Activated T-cell treated with anti-CD3 and anti-CD28 coated beads, Interleukin-2, amount 50 U/mL, for 24 hours (primary cell): Measurements from ENCODE around the gene HYAL2.
A peak's percentile ranks its signal among the peaks of the same experiment; 100 is the strongest.

ENCODE experiments used
- DNase-seq: peaks from one replicate; pipeline ENCODE4 v3.0.0-alpha.2; 2020
- H3K27ac Mint-ChIP-seq: 2 replicates; pipeline ENCODE4 v1.8.0; 2020; ENCODE audit warnings: mild to moderate bottlenecking, mixed read lengths
- H3K27me3 Mint-ChIP-seq: 2 replicates; pipeline ENCODE4 v1.8.0; 2020; ENCODE audit warnings: mixed read lengths
- H3K36me3 Mint-ChIP-seq: 2 replicates; pipeline ENCODE4 v1.8.0; 2020; ENCODE audit warnings: low read depth, mixed read lengths
- H3K4me1 Mint-ChIP-seq: 2 replicates; pipeline ENCODE4 v1.8.0; 2020; ENCODE audit warnings: low read depth, mixed read lengths
- H3K4me3 Mint-ChIP-seq: 2 replicates; pipeline ENCODE4 v1.8.0; 2020; ENCODE audit warnings: mild to moderate bottlenecking, moderate library complexity, mixed read lengths
- H3K9me3 Mint-ChIP-seq: 2 replicates; pipeline ENCODE4 v1.8.0; 2020; ENCODE audit warnings: mixed read lengths

HYAL2 gene

DNA sequence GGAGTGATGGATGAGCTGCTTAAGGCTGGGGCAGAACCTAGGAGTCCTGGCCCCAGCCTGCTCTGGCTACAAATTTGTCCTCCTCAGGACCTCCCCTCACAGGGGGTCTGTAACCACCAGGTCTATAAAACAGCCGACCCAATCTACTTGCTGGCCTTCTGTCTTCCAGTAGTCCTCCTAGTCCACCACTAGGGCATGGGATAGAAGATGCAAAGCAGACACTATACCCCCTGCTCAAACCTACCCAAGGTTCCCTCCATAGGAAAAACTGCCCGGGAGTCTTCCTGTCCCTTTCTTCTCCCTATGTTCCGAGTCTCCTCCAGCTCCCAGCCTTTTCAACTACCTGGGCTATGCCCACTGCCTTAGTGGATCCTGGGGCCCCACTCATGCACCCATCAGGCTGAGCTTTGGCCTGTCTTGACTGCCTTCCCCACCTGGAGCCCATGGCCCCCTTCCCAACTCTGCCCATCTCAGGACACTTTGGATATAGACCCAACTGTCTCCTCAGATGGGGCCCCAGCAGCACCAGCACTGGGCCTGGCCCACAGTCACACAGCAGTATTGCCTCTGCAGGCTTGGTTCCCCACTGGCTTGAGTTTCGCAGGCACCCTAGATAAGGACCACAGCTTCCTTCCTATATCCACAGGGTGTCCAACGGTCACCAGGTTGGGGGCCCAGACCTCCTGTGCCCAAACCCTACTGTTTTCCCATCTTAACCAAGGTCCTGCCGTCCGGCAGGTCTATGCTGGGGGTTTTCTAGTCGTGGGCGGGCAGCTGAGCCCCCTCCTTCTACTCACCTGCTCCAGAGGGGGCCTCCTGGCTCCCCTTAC, 24.4 kb downstream of the HYAL2 start:
- H3K36me3 Mint-ChIP-seq: peaks cover 20% of the 10 kb centered on the region
- H3K27ac Mint-ChIP-seq: peak overlapping the region; percentile 100

DNA sequence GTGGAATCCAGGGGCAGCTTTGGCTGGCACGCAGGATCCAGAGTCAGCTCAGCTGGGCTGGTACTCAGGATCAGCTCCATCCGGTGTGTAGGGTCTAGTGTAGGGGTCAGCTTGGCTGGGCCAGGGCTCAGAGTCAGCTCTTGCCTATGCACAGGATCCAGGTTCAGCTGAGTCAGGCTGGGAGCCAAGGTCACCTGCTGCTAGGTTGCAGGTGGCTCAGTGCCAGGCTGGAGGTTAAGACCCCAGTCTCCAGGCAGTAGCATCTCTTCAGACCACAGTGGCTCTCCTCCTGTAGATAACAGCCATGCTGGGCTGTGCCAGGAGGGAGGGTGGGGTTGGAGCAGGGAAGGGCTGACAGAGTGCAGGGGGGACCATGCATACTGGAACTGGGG, 25.2 kb downstream of the HYAL2 start:
- DNase-seq: no peak
- Mint-ChIP-seq H3K36me3 (peaks cover 22% of the 10 kb centered on the region), H3K27ac (peak overlapping the region; percentile 14), H3K4me3 (no peak overlapping the region), H3K27me3 (no peaks in the 10 kb centered on the region), H3K4me1 (peaks cover 34% of the 10 kb centered on the region), H3K9me3 (no peaks in the 10 kb centered on the region)

More for the DNA sequence above, 24.4 kb downstream of the HYAL2 start:
- Mint-ChIP-seq H3K27me3 (no peaks in the 10 kb centered on the region), H3K4me3 (peak overlapping the region; percentile 97), H3K9me3 (no peaks in the 10 kb centered on the region), H3K4me1 (peaks cover 27% of the 10 kb centered on the region)
- no peak for DNase-seq

DNA sequence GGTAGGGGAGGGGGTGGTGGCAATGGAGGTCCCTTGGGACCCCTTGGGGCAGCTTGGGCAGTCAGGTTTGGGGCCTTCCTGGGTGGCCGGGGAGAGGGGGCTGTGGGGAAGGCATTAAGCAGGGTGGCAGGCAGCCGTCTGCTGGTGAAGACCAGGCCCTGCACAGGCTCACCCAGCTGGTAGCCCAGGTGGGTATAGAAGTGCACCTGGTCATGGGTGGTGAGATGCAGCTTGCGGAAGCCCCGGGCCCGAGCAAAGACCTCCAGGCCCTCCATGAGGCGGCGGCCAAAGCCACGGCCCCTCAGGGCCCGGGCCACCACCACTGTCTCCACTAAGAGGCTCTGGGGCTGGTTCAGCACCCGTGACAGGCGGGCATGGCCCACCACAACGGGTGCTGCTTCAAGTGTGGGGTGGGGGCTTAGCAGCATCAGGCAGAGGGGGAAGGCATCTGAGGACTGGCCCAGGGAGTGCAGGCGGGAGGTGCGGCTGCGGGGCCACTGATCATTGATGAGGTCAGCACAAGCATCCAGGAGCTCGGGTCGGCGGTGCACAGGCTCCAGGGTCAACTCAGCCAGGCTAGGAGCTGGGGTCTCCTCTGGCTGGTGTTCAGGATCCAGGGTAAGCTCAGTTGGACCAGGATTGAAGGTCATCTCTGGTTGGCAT, 25.7 kb downstream of the HYAL2 start:
- peak overlapping the region; percentile 14 for H3K27ac Mint-ChIP-seq
- DNase-seq: no peak
- H3K27me3 Mint-ChIP-seq: no peaks in the 10 kb centered on the region
- peaks cover 35% of the 10 kb centered on the region for H3K4me1 Mint-ChIP-seq
- H3K9me3 Mint-ChIP-seq: no peaks in the 10 kb centered on the region
- peaks cover 25% of the 10 kb centered on the region for H3K36me3 Mint-ChIP-seq
- no peak overlapping the region for H3K4me3 Mint-ChIP-seq

DNA sequence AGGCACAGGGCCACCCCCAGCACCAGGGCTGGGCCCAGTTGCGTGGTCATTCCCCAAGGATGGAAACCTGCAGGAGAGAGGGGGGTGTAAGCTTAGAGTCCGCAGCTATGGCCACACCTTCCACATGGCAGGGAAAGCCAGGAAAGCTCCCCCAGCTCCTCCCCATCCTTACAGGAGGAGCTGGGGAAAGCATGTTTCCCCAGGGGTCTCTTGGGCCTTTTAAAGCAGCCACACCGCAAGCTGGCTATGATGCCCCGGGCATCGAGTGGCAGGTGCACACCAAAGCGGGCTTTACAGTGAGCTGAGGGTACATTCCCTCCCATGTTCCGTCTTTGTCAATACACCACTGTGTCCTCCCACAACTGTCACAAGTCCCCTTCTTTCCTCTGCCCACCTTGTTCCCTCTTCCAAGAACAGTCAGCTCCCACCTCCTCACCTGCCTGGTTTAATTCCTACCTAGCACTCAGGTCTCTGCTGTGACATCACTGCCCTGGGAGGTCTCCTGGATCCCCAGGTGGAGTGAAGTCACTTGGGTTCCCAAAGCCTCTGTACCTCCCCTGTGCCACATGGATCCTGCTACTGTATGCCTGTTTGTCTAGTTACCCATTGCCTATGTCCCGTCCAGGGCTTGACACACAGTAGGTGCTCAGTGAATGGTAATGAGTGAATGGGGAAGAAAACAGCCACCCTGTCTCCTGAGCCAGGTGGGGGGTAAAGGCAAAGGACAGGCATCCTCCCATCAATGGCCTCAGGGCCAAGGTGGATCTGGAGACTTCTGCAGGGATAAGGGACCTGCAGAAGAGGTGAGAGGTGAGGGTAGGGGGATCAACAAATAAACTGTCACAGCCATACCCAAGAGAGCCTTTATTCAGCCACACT, 26.8 kb downstream of the HYAL2 start:
- Mint-ChIP-seq H3K36me3 (peaks cover 35% of the 10 kb centered on the region), H3K27ac (no peak overlapping the region), H3K4me1 (peaks cover 37% of the 10 kb centered on the region), H3K9me3 (no peaks in the 10 kb centered on the region), H3K27me3 (no peaks in the 10 kb centered on the region), H3K4me3 (no peak overlapping the region)
- DNase-seq: no peak

DNA sequence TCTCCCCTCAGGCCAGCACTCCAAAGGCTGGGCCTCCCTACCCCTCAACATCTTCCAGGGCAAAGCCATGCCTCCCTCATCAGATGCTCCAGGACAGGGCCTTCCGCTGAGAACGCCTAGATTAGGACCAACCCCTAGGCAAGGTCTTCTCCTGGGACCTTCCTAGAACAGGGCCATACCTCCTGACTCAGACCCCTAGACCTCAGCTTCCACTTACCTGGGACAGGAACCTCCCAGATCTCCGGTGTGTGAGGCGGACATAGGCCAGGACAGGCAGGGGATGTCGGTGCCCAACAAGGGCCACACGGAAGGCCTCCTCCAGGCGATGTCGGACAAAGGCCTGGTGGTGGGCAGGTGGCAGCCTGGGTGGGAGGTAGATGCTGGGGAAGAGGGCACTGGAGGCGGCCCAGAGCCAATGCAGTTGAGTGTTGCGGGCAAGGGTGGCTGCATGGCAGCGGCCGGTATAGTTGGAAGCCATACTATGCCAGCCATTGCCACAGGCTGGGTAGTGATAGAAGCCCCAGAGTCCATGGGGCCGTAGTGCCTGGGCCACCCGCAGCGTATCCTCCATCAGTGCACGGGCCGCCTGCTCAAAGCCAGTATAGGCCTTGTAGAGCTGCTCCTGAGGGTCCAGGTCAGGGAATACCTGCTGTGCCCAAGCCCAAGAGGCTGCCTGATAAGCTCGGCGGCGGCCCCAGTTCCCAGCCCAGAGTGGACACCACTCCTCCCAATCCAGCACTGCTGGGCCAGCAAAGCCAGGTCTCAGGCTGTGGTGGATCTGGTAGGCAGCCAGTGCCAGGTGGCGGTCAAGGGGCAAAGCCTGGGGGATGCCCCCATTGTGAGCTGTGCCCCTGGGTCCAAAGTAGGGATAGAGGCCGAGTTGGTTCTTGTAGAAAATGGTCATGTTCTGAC, 27.8 kb downstream of the HYAL2 start:
- H3K4me1 Mint-ChIP-seq: peaks cover 36% of the 10 kb centered on the region
- no peaks in the 10 kb centered on the region for H3K9me3 Mint-ChIP-seq
- H3K27me3 Mint-ChIP-seq: no peaks in the 10 kb centered on the region
- H3K36me3 Mint-ChIP-seq: peaks cover 46% of the 10 kb centered on the region
- no peak for DNase-seq
- no peak overlapping the region for H3K4me3 Mint-ChIP-seq
- H3K27ac Mint-ChIP-seq: no peak overlapping the region

DNA sequence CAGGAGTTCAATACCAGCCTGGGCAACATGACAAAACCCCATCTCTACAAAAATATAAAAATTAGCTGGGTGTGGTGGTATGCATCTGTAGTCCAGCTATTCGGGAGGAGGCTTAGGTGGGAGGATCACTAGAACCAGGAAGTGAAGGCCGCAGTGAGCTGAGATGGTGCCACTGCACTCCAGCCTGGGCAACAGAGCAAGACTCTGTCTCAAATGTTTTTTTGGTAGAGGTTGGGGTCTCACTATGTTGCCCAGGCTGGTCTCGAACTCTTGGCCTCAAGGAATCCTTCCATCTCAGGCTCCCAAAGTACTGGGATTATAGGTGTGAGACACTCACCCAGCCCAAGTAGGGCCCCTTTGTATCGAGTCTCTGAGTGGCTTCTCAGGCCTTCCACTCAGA, 28.5 kb downstream of the HYAL2 start:
- H3K36me3 Mint-ChIP-seq: peaks cover 51% of the 10 kb centered on the region
- H3K4me3 Mint-ChIP-seq: no peak overlapping the region
- no peak overlapping the region for H3K27ac Mint-ChIP-seq
- no peaks in the 10 kb centered on the region for H3K9me3 Mint-ChIP-seq
- peaks cover 38% of the 10 kb centered on the region for H3K4me1 Mint-ChIP-seq
- no peaks in the 10 kb centered on the region for H3K27me3 Mint-ChIP-seq
- DNase-seq: no peak

DNA sequence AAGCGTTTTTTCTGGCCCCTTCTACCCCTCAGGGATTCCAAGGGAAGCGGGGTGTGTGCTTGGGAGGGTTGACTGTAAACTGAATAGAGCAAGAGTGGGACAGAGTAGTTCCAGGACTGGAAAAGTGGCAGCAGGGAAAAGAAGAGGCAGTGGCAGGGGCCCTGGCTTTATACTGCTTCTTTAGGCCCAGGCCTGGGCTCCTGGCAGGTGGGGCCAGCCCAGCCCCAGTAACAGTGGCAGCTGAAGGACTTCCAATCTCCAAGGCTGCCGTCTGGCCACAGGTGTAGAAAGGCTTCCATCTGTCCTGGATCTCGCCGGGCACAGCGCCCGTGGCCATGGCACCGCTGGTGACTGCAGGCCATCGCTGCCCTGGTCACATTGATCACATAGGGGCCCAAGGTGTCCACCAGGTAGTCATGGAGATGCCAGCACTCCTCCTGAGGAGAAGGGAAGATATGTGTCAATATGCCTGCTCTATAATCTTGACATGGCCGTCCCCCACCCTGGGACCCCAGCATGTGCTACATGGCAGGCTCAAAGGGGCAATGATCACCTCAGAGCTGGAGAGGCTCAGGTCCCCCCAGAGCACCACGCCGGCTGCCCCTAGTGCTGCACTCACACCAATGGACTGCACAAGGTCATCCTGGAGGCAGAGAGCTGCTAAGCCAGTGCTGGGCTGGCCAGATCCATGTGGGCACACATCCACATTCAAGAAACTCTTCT, 29.3 kb downstream of the HYAL2 start:
- DNase-seq: no peak
- Mint-ChIP-seq H3K4me1 (peaks cover 36% of the 10 kb centered on the region), H3K4me3 (peak overlapping the region; percentile 95), H3K9me3 (no peaks in the 10 kb centered on the region), H3K27me3 (no peaks in the 10 kb centered on the region), H3K36me3 (peaks cover 56% of the 10 kb centered on the region), H3K27ac (peak overlapping the region; percentile 95)

DNA sequence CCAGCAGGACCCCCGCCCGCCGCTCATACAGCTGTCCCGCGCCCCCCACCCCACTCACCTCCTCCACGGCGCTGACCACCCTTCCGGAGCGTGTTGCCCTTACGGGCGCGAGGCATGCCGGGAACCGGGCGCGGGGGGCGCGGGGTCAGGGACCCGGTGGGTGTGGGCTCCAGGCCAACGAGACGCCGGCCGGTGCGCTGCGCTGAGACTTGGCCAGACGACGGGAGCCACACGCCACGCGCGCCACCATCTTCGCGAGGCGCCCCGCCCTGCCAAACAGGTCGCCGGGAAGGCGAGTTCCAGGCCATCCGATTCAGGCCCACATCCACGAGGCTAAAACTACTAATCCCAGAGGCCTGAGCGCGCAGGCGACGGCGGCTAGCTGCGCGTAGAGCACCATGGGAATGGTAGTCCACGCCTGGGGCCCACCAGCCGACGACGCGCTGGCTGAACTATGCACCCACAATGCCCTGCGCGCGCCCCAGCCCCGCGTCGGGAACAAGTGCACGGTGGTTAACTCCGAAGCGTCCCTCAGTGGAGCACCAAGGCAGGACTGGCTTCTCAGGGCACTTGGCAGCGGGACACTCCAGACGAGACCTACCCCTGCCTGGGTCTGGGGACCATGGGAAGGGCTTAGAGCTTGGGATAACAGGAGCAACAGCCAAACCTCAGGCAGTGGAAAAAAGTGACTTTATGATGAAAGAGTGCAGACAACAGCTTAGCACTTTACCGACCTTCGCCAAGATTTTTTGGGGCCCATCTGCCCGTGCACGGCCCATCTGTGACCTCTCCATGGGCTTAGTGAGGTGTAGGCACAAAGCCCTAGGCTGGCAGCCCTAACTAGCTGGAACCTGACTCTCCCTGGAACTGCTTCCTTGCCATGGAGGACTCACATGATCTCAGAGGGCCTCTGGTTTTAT, 30.1 kb downstream of the HYAL2 start, which contains the start of gene IFRD2:
TSS of gene IFRD2 (minus strand) at position 271 of the 920 bp plus-strand sequence. CDS start at position 116, 155 bp downstream.
- no peaks in the 10 kb centered on the region for H3K9me3 Mint-ChIP-seq
- H3K27ac Mint-ChIP-seq: peak within 1 kb of the TSS; percentile 95

DNA sequence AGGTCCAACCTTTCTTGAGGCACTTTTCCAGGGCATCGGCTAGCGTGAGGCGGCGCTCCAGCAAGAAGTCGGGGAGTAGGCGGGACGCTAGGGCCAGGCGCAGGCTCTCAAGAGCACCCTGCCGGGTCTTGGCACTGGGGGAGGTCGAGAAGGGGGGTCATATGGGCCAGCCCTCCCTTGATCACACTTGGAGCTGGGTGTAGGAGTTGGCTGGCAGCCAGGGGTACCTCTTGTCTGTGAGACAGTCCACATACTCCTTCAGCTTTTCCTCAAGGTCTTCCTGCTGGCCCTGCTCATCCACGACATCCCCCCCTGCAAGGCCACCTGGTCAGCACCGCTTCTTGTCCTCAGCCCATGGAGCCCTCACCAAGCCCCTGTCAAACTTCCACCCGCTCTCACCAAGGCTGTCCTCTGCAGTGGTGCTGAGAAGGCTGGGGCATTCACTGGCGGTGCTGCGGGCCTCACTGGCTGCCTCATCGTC, 32.3 kb downstream of the HYAL2 start:
- Mint-ChIP-seq H3K4me3 (peak overlapping the region; percentile 95), H3K36me3 (peaks cover 71% of the 10 kb centered on the region), H3K27ac (peak overlapping the region; percentile 95), H3K27me3 (no peaks in the 10 kb centered on the region), H3K9me3 (no peaks in the 10 kb centered on the region), H3K4me1 (peaks cover 28% of the 10 kb centered on the region)
- no peak for DNase-seq

More for the DNA sequence above, 30.1 kb downstream of the HYAL2 start, which contains the start of gene IFRD2:
- peaks cover 28% of the 10 kb centered on the region for H3K4me1 Mint-ChIP-seq
- DNase-seq: peak; percentile 94
- H3K4me3 Mint-ChIP-seq: peak within 1 kb of the TSS; percentile 95
- H3K36me3 Mint-ChIP-seq: peaks cover 63% of the 10 kb centered on the region
- H3K27me3 Mint-ChIP-seq: no peaks in the 10 kb centered on the region

DNA sequence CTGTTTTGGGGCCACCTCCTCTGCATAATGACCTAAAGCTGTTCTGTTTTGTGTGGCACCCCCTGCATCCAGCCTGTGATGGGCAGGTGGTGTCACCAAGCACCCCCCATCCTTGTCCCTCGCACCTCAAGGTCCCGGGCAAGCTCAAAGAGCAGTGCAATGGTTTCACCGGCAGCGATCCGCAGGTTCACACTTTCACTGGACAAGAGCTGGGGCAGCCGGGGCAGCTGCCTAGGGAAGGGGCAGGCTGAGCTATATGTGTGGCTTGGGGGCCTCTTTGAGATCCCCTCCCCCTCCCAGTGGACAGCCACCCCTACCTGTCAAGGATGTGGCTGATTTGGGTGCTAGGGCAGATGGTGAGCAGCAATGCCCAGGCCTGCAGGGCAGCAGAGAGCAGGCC, 33.4 kb downstream of the HYAL2 start:
- Mint-ChIP-seq H3K9me3 (no peaks in the 10 kb centered on the region), H3K36me3 (peaks cover 75% of the 10 kb centered on the region), H3K27ac (peak overlapping the region; percentile 44), H3K4me3 (peak overlapping the region; percentile 95), H3K4me1 (peaks cover 28% of the 10 kb centered on the region), H3K27me3 (no peaks in the 10 kb centered on the region)
- no peak for DNase-seq

DNA sequence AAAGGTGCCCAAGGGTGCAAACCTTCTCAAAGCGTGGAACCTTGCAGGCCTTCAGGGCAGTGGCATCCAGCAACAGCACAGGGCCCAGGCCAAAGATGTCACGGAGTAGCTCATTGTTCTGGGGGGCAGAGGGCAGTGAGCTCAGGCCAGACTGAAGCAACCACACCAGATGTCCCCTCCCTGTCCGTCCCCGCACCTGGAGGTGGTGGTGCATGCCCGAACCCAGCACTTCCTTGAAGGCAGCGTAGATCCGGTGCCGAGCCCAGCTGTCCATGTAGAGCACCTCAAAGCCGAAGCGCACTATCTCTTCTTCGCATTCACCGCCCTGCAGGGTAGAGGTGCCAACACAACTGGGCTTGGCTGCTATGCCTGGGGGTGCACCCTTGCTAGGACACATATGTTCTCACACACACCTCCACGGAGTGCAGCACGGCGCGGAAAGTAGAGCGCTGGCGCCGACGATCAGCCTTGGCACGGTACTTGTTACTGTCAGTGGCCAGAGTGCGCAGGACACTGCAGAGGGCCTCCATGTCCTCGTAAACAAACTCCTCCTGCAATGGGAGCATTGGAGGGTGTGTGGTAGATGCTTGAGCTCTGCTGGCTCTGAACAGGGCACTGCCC, 34.0 kb downstream of the HYAL2 start:
- no peak for DNase-seq
- Mint-ChIP-seq H3K9me3 (no peaks in the 10 kb centered on the region), H3K27ac (peak overlapping the region; percentile 44), H3K4me3 (no peak overlapping the region), H3K27me3 (no peaks in the 10 kb centered on the region), H3K4me1 (peaks cover 28% of the 10 kb centered on the region), H3K36me3 (peaks cover 77% of the 10 kb centered on the region)

DNA sequence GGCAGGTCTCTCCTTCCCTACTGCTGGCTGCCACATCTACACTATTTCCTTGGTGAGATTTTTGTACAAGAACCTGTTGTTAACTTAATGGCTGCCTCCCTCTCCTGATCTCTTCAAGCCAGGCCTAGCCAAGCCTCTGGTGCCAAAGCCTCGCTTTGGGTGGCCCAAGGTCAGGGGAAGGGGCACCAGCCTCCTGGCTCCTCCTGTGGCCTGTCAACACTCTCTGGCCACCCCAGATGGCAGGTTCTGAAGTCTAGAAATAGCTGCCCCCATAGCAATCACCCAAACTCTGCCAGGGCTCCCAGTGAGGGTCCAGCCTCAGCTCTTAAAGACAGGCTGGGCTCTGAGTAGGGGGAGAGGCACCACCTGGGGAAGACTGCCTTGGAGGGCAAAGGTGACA, 35.3 kb downstream of the HYAL2 start:
- H3K27ac Mint-ChIP-seq: peak overlapping the region; percentile 26
- peaks cover 74% of the 10 kb centered on the region for H3K36me3 Mint-ChIP-seq
- H3K27me3 Mint-ChIP-seq: no peaks in the 10 kb centered on the region
- H3K9me3 Mint-ChIP-seq: no peaks in the 10 kb centered on the region
- no peak for DNase-seq
- no peak overlapping the region for H3K4me3 Mint-ChIP-seq
- peaks cover 19% of the 10 kb centered on the region for H3K4me1 Mint-ChIP-seq
